Hepatic stellate cell (primary cell): Measurements from ENCODE around the gene EVI2B.
"Not testable (repeated sequence)": the region's sequence is repeated elsewhere in the genome, so short reads cannot be mapped to it uniquely, and the experiment has no call there.

Experiments
- DNase-seq: peaks from one replicate; pipeline ENCODE4 v3.0.0; 2011; ENCODE audit warnings: low spot score

EVI2B gene

DNA sequence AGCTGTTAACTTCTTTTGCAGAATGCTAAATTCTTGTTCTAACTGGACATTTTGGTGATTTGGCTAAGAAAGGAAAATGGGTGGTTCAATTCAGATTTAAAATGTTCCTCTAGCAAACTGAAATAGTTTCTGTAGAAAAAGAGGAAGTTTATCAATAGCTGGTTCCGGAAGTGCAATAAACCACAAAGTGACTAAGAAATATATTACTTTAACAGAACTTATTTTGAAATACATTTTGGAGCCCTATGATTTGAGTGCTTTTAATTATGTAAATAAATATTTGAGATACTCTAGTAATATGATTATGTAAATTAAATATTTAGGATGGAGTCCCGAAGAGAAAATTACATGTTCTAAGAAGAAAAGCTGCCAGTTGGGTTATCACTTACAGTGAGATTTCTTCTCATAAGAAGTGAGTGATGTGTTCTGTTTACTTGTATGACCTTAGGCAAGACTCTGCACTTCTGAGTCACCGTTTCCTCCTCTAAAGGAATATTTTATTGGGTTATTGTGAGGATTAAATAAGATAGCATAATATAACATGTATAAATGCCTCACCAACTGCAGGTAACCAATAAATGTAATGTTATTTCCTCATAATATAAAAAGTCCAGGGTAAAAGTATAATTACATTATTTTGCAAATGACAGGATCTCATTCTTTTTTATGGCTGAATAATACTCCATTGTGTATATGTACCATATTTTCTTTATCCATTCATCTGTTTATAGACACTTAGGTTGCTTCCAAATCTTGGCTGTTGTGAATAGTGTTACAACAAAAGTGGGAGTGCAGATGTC lies at the start of gene EVI2B:
EVI2B (minus strand) TSS at position 73 of the 800 bp plus-strand sequence. CDS start 8,445 bp downstream, outside the sequence.
- DNase-seq = no peak

DNA sequence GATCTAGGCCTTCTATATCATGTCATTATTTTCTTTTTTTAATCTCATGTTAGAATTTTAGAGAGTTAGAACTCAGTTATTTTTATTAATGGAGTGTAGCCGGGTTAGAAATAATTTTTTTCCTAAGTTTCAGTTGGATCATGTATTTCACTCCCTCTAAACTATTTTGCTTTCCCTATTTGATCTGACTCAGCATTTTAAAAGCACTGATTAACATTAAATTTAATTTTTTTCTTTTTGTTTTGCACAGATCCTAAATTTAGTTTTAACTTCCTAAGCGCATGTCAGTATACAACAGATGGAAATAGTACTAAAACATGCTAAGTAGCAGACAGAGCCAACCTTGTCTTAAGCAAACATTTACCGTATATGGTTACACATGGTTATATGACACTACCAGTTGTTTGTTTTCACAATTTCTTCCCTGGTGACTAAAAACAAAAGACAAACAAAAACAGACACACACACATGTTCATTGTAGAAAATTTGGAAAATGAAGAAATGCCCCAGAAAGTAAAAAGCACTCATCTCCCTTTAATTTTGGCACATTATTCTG lies 44.1 kb upstream of the EVI2B start:
- DNase-seq = no peak

GRCh38 chr17:31357091-31357490 lies 43.2 kb upstream of the EVI2B start:
- no peak for DNase-seq

GRCh38 chr17:31355935-31356334 lies 42.1 kb upstream of the EVI2B start:
- no peak for DNase-seq

- DNase-seq = no peak
Observed at GRCh38 chr17:31349454-31349853, 35.6 kb upstream of the EVI2B start.

GRCh38 chr17:31345191-31345747 lies 31.4 kb upstream of the EVI2B start:
- not testable (repeated sequence) for DNase-seq

GRCh38 chr17:31339906-31340661 lies 26.2 kb upstream of the EVI2B start:
- peak; percentile 49 for DNase-seq

GRCh38 chr17:31329221-31329620 lies 15.4 kb upstream of the EVI2B start:
- DNase-seq = no peak

DNA sequence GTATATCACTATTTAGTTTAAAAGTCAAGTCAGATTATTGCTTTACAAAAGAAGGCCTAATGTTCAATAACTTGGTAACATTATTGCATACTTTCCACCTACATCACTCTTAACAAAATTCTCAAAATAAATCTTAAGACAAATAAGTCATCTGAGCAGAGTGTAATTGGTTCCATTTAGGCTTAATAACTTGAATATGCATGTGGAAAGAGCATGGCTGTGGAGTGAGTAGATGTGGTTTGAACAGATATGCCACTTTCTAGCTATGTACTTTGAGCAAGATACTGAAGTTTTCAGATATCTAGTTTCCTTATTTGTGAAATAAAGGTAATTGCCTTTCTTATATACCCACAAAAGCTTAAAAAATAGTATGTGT lies 14.3 kb upstream of the EVI2B start:
- DNase-seq = no peak

GRCh38 chr17:31327534-31328159 lies 13.8 kb upstream of the EVI2B start:
- peak; percentile 31 for DNase-seq

GRCh38 chr17:31323551-31323950 lies 9.7 kb upstream of the EVI2B start:
- no peak for DNase-seq

- no peak for DNase-seq
Observed at GRCh38 chr17:31321966-31322365, 8.1 kb upstream of the EVI2B start.

DNA sequence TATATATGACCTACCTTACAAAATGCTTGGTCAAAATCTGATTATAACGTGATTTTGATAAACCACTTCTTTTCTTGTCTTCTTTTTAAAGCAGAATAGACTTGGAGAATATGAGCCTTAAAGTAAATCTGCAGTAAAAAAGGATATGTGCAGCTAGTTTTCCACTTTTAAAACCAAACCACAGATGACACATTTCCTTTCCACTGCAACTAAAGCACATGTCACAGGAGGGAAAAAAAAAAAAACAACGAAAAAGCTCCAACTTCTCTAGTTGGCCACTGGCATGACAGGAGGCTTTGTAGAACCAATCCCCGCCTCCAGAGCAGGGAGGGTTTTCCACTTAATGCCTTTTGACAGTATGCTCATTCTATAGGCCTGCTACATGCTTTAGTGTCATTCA lies 7.6 kb upstream of the EVI2B start, which contains the start of gene EVI2A:
EVI2A (minus strand) TSS at position 142 of the 400 bp plus-strand sequence. CDS start 2,609 bp downstream, outside the sequence.
- DNase-seq = peak; percentile 46

GRCh38 chr17:31320791-31321190 lies 6.9 kb upstream of the EVI2B start:
- no peak for DNase-seq

DNA sequence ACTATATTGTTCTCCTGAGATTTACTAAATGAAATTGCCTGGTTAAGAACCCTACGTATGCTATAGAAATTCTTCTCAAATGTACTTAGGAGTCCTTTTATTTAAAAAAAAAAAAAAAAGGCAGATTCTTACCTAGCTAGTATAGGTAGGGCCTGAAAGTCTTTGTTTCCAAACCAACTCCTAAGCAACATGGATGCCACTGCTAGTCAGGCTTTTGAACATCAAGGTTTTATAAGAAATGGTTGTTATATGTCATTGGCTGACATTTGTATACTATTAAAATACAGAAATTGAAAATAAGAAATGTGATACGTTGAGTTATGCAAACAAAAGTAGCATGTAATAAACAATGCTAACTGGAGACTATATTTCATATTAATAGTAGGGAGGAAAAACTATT lies 6.4 kb upstream of the EVI2B start:
- no peak for DNase-seq

DNA sequence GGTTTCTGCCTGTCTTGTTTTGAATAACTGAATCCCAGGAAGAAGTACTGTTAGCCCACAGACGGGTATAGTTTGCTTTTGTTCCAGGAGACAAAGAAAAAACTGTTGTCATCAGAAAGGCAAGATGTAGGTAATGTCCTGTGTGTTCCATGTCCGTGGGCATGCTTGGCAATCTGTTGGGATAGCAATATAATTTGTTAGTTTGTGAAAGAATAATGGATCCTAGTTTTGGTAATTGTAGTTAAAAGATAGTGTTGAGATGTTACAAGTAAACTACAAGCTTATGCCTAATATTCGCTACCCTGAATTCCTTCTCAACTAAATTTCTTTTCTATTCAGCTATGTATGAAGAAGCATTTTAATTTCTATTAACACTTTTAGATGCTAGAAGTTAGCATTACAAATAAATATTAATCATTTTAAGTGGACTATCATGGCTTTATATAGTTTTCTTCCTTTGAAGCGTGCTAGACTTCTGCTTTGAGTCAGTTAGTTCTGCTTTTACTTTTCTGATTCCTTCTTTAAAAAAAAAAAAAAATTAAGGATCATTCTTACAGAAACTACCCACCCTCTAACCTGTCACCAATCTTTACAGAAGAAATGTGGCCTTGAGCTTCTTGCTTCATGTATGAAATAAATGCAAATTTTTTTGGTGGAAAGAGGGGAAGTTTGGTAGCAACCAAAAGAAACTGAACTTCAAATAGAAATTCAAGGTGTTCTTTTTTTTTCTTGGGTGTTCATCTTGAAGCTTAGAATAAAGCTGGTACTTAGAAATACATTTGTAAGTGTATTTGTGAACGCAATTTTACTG lies 5.2 kb upstream of the EVI2B start:
- DNase-seq = no peak

DNA sequence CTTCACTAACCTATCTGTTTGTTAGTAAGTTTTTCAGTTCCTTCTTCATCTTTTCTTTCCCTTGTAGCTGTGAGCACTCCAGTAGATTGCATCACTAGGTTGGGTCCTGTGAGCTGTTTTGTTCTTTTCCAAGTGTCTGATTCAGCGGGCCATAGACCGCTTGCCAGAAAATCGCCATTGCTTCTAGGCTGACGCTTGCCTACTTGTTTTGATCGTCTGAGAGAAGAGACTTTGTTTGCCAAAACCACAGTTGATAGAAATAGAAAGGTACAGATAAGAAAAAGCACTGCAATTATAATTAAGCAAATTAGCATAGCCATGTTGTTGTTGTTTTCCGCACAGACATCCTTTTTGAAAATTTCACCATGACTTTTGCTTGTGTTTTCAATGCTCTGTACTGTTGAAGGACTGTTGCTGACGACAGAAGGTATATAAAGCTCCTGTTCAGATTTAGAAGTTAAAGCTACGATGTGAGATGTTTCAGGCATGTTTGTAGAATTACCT lies 4.5 kb upstream of the EVI2B start:
- no peak for DNase-seq

- DNase-seq = no peak
Observed at GRCh38 chr17:31314782-31315100, 887 bp upstream of the EVI2B start.

DNA sequence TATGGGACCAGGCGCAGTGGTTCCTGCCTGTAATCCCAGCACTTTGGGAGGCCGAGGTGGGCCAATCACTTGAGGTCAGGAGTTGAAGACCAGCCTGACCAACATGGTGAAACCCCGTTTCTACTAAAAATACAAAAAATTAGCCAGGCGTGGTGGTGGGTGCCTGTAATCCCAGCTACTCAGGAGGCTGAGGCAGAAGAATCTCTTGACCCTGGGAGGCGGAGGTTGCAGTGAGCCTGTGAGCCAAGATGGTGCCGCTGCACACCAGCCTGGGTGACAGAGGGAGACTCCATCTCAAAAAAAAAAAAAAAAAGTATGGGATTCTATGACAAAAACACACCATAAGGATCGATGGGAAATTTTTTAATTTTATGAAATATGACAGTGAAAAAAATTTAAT lies 1.6 kb downstream of the EVI2B start:
- not testable (repeated sequence) for DNase-seq

- DNase-seq = no peak
Observed at GRCh38 chr17:31311526-31311925, 2.3 kb downstream of the EVI2B start.

GRCh38 chr17:31310886-31311285 lies 3.0 kb downstream of the EVI2B start:
- no peak for DNase-seq
